SH-SY5Y (cell line): ENCODE data around the gene FGF21.

Source experiments
- GATA2 ChIP-seq: IDR thresholded peaks from 2 replicates; pipeline ENCODE4 v1.6.1; 2011; ENCODE audit warnings: mild to moderate bottlenecking, low read depth, low read length
- GATA3 ChIP-seq: IDR thresholded peaks from 2 replicates; pipeline ENCODE4 v1.6.1; 2011; ENCODE audit warnings: low read depth, mild to moderate bottlenecking, low read length, moderate library complexity

DNA sequence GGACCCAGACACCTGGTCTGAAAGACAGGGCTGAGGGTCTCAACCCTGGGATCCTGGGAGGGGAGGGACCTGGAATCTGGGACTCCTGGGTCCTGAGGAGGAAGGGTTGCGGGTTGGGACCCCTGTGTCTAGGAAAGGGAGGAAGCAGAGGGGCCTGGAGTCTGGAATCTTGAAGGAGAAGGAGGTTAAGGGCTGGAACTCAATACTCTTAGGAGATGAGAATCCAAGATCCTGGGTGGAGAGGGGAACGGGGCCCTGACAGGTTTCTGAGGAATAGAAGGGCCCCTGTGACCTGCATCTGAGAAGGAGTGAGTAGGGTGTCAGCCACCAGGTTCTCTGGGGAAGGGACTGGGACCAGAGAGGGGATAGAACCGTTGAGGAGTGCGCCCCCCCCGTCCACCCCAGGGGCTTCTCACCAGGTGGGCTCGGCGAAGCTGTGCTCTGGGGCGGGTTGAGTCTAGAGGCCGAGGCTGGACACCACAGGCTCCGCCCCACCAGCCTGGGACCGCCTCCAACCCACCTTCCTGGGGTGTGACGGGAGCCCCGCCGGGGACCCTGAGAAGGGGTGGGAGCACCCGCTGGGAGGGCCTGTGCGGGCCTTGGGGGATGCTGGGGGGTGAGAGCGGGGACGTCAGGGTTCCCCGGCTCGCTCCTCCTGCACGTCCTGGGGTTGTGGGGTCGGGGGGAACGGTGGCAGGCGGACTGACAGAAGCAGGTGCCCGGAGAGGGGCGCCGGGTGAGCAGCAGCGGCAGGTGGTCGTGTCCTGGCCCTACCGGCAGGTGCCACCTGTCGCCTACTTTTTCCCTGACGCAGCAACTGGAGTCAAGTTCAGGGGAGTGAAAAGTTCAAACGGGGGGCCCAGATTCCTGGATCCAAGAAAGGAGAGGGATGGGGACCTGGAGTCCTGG, 35.8 kb upstream of the FGF21 start, which contains the start of gene MAMSTR:
- no peak for TF ChIP-seq GATA3
- no peak for TF ChIP-seq GATA2
